H1 (cell line): ENCODE measurements around the gene PTPRD.

ENCODE experiments used
- ATF2 ChIP-seq: IDR thresholded peaks from 2 replicates; pipeline ENCODE4 v1.6.1; 2012; ENCODE audit warnings: low read length, inconsistent platforms
- CTCF ChIP-seq, 3 experiments: IDR thresholded peaks; 1 replicate in 2 of 3; 2 replicates in 1 of 3; pipeline versions ENCODE4 v1.5.1 to v1.6.1; 2011; ENCODE audit warnings: low read length in 3 of 3, mild to moderate bottlenecking in 3 of 3, inconsistent platforms in 2 of 3, low read depth in 1 of 3, moderate library complexity in 1 of 3; ENCODE audit not compliant: insufficient read depth in 1 of 3; ENCODE audit errors: control extremely low read depth in 1 of 3
- EP300 ChIP-seq, 2 experiments: IDR thresholded peaks; 1 replicate in 1 of 2; 2 replicates in 1 of 2; pipeline ENCODE4 v1.6.1; 2011 to 2012; ENCODE audit warnings: low read depth in 2 of 2, low read length in 2 of 2, mild to moderate bottlenecking in 2 of 2, borderline replicate concordance in 1 of 2, inconsistent platforms in 1 of 2, moderate library complexity in 1 of 2
- POLR2A ChIP-seq, 2 experiments: IDR thresholded peaks; 1 replicate in 1 of 2; 2 replicates in 1 of 2; pipeline ENCODE4 v1.6.1; 2011; ENCODE audit warnings: low read depth in 2 of 2, low read length in 2 of 2, mild to moderate bottlenecking in 2 of 2; ENCODE audit errors: control extremely low read depth in 1 of 2
- POLR2AphosphoS5 ChIP-seq: IDR thresholded peaks from 2 replicates; pipeline ENCODE4 v1.6.1; 2011; ENCODE audit warnings: low read depth, low read length
- RFX5 ChIP-seq: IDR thresholded peaks from 2 replicates; pipeline ENCODE4 v1.6.1; 2011; ENCODE audit warnings: low read depth, low read length, improper control_type of control experiment, borderline replicate concordance
- SIX5 ChIP-seq: IDR thresholded peaks from 2 replicates; pipeline ENCODE4 v1.6.1; 2011; ENCODE audit warnings: mild to moderate bottlenecking, low read depth, low read length
- SP2 ChIP-seq: IDR thresholded peaks from 2 replicates; pipeline ENCODE4 v1.6.1; 2012; ENCODE audit warnings: mild to moderate bottlenecking, low read length, inconsistent platforms
- SUZ12 ChIP-seq: fragments of 200-600 bp; sonication (generic); IDR thresholded peaks from 2 replicates; pipeline ENCODE4 v1.6.1; 2012; ENCODE audit warnings: mild to moderate bottlenecking, inconsistent platforms, low read length, moderate library complexity, mixed read lengths
- TCF12 ChIP-seq: IDR thresholded peaks from 2 replicates; pipeline ENCODE4 v1.6.1; 2011; ENCODE audit warnings: low read depth, mild to moderate bottlenecking, low read length
- TEAD4 ChIP-seq: IDR thresholded peaks from 2 replicates; pipeline ENCODE4 v1.6.1; 2012; ENCODE audit warnings: low read depth, low read length, inconsistent platforms, mixed read lengths
- USF2 ChIP-seq: IDR thresholded peaks from 2 replicates; pipeline ENCODE4 v1.6.1; 2011; ENCODE audit warnings: low read length, improper control_type of control experiment
- YY1 ChIP-seq: IDR thresholded peaks from 2 replicates; pipeline ENCODE4 v1.6.1; 2011; ENCODE audit warnings: low read depth, mild to moderate bottlenecking, low read length
- ZNF274 ChIP-seq: IDR thresholded peaks from 2 replicates; pipeline ENCODE4 v1.7.0; 2012; ENCODE audit warnings: low read length, borderline replicate concordance; ENCODE audit errors: extremely low read depth

- no peak for TF ChIP-seq USF2
- TF ChIP-seq CTCF (IDR thresholded peaks at IDR 0.05; ENCODE audit: control extremely low read depth in 1 of 3, insufficient read depth in 1 of 3, low read depth in 1 of 3, low read length in 3 of 3) = no peak
- no peak for TF ChIP-seq ZNF274
- TF ChIP-seq YY1 = no peak
- no peak for TF ChIP-seq POLR2A (IDR thresholded peaks at IDR 0.05; ENCODE audit: control extremely low read depth in 1 of 2, low read depth in 2 of 2, low read length in 2 of 2)
- no peak for TF ChIP-seq EP300 (IDR thresholded peaks at IDR 0.05; ENCODE audit: borderline replicate concordance in 1 of 2, low read depth in 2 of 2, low read length in 2 of 2)
- no peak for TF ChIP-seq TEAD4
- no peak for TF ChIP-seq ATF2
- TF ChIP-seq RFX5 = no peak
- no peak for TF ChIP-seq SIX5
- TF ChIP-seq POLR2AphosphoS5 = no peak
- no peak for TF ChIP-seq SP2
- no peak for TF ChIP-seq TCF12
- no peak for TF ChIP-seq SUZ12
Observed at GRCh38 chr9:9396518-9396917, 1216.3 kb downstream of the PTPRD start.
